ENCODE measurements around the gene FCER1G. TPM values are rescaled to one million over a fixed set of nuclear protein-coding genes. Genes with fewer than 3 reads are reported as not detected.

The FCER1G gene
- polyA plus RNA-seq, 1 donor, result 35.9 TPM

DNA sequence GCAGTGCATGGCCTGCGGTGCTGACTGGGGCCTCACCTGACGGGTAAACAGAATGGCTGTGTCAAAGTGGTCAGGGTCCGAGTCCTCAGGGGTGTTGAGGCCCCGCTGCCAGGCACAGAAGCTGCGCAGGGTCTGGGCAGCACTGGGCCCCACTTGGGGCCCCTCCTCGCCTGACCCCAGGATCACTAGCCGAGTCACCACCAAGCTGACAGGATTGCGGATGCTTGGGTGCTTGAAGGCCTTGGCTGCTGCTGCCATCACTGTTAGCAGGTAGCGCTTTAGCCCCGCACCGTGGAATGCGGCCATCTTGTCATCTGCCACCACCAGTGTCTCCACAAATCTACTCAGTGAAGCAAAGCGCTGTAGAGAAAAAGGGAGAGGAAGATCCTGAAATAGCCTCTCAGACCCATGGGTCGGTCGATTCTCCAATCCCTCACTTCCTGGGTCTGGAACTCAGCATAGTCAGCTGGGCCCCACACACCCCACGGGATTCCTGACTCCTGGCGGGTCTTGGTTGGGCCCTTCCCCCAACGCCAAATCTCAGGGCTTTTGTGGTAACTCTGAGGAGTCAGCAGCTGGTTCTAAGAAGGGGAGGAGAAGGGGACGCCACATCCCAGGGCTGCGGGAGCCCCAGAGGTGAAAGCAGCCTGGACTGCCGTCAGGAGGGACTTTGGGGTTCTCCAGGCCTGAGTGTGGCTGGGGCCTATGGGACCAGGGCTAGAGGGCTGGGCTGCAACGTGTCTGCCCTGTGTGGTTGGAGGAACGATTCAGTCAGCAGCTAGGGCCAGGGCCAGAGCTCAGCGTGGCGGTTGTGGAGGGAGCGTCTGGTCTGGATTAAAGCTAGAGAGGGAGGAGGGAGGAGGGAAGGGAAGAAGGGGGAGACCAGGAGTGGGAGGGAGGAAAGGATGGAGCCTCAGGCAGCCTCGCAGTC is 18.3 kb upstream of the FCER1G start:
- peaks cover 14% of the 10 kb centered on the region for H3K4me1 ChIP-seq (ENCODE audit: control insufficient read depth, insufficient read depth, low read length)
- H3K36me3 ChIP-seq (ENCODE audit: control insufficient read depth, insufficient read depth, low read length), result no peaks in the 10 kb centered on the region
- WGBS (ENCODE audit: insufficient coverage, low lambda C conversion rate), result no CpG with 5 or more reads among the region's 27 CpGs
- no peak for DNase-seq
- H3K9me3 ChIP-seq (ENCODE audit: control insufficient read depth, low read depth, low read length), result no peaks in the 10 kb centered on the region
- H3K4me3 ChIP-seq (ENCODE audit: low read length), result no peak overlapping the region
- H3K27me3 ChIP-seq (ENCODE audit: control insufficient read depth, insufficient read depth, low read length), result no peaks in the 10 kb centered on the region
- H3K27ac ChIP-seq (ENCODE audit: low read length), result peak overlapping the region; percentile 76

- 78% methylated on average over 1 of the region's 11 CpGs for WGBS (ENCODE audit: insufficient coverage, low lambda C conversion rate)
- DNase-seq, result no peak
- H3K36me3 ChIP-seq (ENCODE audit: control insufficient read depth, insufficient read depth, low read length), result no peaks in the 10 kb centered on the region
- H3K9me3 ChIP-seq (ENCODE audit: control insufficient read depth, low read depth, low read length), result no peaks in the 10 kb centered on the region
- peak overlapping the region; percentile 11 for H3K4me3 ChIP-seq (ENCODE audit: low read length)
- peak overlapping the region; percentile 76 for H3K27ac ChIP-seq (ENCODE audit: low read length)
- H3K4me1 ChIP-seq (ENCODE audit: control insufficient read depth, insufficient read depth, low read length), result peaks cover 15% of the 10 kb centered on the region
- no peaks in the 10 kb centered on the region for H3K27me3 ChIP-seq (ENCODE audit: control insufficient read depth, insufficient read depth, low read length)
Measured at GRCh38 chr1:161197560-161198193, 17.4 kb upstream of the FCER1G start.

- Histone ChIP-seq H3K4me3 (ENCODE audit: low read length) (peak overlapping the region; percentile 11), H3K36me3 (ENCODE audit: control insufficient read depth, insufficient read depth, low read length) (peaks cover under 1% of the 10 kb centered on the region)
- DNase-seq, result no peak
Measured at GRCh38 chr1:161198194-161198896, 16.8 kb upstream of the FCER1G start.

GRCh38 chr1:161198897-161199431 is 16.1 kb upstream of the FCER1G start, which contains the start of gene ADAMTS4:
Gene ADAMTS4, minus strand, starts transcription at chr1:161199054. Its CDS starts 427 bp downstream, at chr1:161198627.
- H3K27ac ChIP-seq (ENCODE audit: low read length), result peak within 1 kb of the TSS; percentile 92
- H3K9me3 ChIP-seq (ENCODE audit: control insufficient read depth, low read depth, low read length), result no peaks in the 10 kb centered on the region
- H3K27me3 ChIP-seq (ENCODE audit: control insufficient read depth, insufficient read depth, low read length), result no peaks in the 10 kb centered on the region
- peak in 1 of 2 donors; percentile 58 for DNase-seq
- H3K36me3 ChIP-seq (ENCODE audit: control insufficient read depth, insufficient read depth, low read length), result peaks cover 6% of the 10 kb centered on the region
- no CpG with 5 or more reads among the region's 11 CpGs for WGBS (ENCODE audit: insufficient coverage, low lambda C conversion rate)
- peak within 1 kb of the TSS; percentile 11 for H3K4me3 ChIP-seq (ENCODE audit: low read length)
- H3K4me1 ChIP-seq (ENCODE audit: control insufficient read depth, insufficient read depth, low read length), result peaks cover 19% of the 10 kb centered on the region

More at GRCh38 chr1:161198194-161198896, 16.8 kb upstream of the FCER1G start:
- H3K4me1 ChIP-seq (ENCODE audit: control insufficient read depth, insufficient read depth, low read length), result peaks cover 17% of the 10 kb centered on the region
- no peak overlapping the region for H3K27ac ChIP-seq (ENCODE audit: low read length)
- H3K9me3 ChIP-seq (ENCODE audit: control insufficient read depth, low read depth, low read length), result no peaks in the 10 kb centered on the region
- WGBS (ENCODE audit: insufficient coverage, low lambda C conversion rate), result no CpG with 5 or more reads among the region's 20 CpGs
- H3K27me3 ChIP-seq (ENCODE audit: control insufficient read depth, insufficient read depth, low read length), result no peaks in the 10 kb centered on the region

- Histone ChIP-seq H3K4me1 (ENCODE audit: control insufficient read depth, insufficient read depth, low read length) (peaks cover 19% of the 10 kb centered on the region), H3K36me3 (ENCODE audit: control insufficient read depth, insufficient read depth, low read length) (peaks cover 11% of the 10 kb centered on the region), H3K27me3 (ENCODE audit: control insufficient read depth, insufficient read depth, low read length) (no peaks in the 10 kb centered on the region), H3K27ac (ENCODE audit: low read length) (peak overlapping the region; percentile 92), H3K4me3 (ENCODE audit: low read length) (no peak overlapping the region), H3K9me3 (ENCODE audit: control insufficient read depth, low read depth, low read length) (no peaks in the 10 kb centered on the region)
- no peak for DNase-seq
- WGBS (ENCODE audit: insufficient coverage, low lambda C conversion rate), result 74% methylated on average over 3 of the region's 5 CpGs
Measured at GRCh38 chr1:161199506-161200139, 15.5 kb upstream of the FCER1G start.

DNA sequence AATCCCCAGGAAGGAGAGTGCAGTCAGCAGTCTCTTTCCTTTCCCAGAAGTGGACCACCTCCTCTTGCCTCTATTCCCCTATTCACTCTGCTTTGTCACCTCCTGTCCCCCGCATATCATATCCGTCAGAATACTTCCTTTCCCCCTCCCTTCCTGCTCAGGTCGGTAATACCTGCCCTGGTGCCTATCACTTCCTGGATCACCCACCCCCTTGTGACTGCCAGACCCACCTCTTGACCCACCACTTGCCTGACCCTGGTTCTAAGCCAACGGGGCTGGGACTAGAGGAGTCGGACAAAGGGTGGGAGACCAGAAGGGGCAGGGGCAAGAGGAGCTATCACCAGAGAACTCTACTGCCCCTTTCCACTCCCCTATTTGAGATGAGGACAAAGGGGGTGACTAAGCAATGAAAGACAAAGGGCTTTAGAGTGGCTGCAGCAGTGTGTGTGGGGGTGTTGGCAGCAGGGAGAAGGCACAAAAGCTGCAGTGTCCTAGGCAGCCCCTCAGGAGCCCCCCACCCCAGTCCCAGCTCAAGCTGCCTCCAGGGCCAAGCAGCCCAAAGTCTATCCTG is 14.6 kb upstream of the FCER1G start:
- Histone ChIP-seq H3K27ac (ENCODE audit: low read length) (peak overlapping the region; percentile 92), H3K36me3 (ENCODE audit: control insufficient read depth, insufficient read depth, low read length) (peaks cover 11% of the 10 kb centered on the region), H3K9me3 (ENCODE audit: control insufficient read depth, low read depth, low read length) (no peaks in the 10 kb centered on the region), H3K27me3 (ENCODE audit: control insufficient read depth, insufficient read depth, low read length) (no peaks in the 10 kb centered on the region), H3K4me1 (ENCODE audit: control insufficient read depth, insufficient read depth, low read length) (peaks cover 19% of the 10 kb centered on the region), H3K4me3 (ENCODE audit: low read length) (no peak overlapping the region)
- DNase-seq, result no peak
- WGBS (ENCODE audit: insufficient coverage, low lambda C conversion rate), result 100% methylated on average over 3 of the region's 5 CpGs

DNA sequence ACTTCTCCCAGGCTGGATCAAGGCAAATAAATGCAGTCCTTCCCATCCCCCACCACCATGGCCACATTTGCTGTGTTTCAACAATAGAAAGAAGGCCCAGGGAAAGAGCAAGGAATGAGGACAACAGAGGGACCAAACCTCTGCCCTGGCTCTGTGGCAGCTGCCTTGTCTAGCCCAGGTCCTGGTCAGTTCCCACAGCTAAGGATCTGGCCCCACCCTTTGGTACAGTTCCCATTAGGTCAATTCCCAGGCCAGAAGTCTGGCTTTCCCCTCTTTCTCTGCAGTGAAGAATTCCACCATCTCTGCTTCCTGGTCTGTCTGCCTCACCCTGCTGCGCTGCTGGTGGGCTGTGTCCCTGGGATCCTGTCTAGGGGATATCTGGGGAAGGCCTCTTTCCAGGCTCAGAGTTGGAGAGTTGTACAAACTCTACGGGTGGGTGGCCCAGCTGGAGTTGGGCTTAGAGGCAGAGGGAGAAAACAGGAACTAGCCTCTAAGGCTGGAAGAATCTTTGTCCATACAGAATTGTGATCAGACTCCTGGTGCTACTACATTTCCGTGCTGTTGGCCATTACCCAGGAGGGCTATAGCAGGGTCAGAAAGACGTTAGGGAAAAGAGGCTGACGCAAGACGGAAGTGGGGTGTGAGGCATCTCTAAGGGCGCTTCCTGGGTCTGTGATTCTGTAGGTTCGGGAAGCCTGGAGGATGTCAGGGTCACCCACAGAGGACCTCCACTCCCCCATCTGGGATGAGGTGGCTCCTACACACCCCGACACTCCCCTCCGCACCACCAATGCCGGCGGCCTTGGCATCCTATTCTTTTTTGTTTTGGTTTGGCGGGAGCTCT is 13.9 kb upstream of the FCER1G start:
- H3K4me3 ChIP-seq (ENCODE audit: low read length), result peak overlapping the region; percentile 74
- peaks cover 15% of the 10 kb centered on the region for H3K36me3 ChIP-seq (ENCODE audit: control insufficient read depth, insufficient read depth, low read length)
- H3K27me3 ChIP-seq (ENCODE audit: control insufficient read depth, insufficient read depth, low read length), result no peaks in the 10 kb centered on the region
- H3K27ac ChIP-seq (ENCODE audit: low read length), result peak overlapping the region; percentile 92
- H3K4me1 ChIP-seq (ENCODE audit: control insufficient read depth, insufficient read depth, low read length), result peaks cover 19% of the 10 kb centered on the region
- no peak for DNase-seq
- no CpG with 5 or more reads among the region's 13 CpGs for WGBS (ENCODE audit: insufficient coverage, low lambda C conversion rate)
- no peaks in the 10 kb centered on the region for H3K9me3 ChIP-seq (ENCODE audit: control insufficient read depth, low read depth, low read length)

DNA sequence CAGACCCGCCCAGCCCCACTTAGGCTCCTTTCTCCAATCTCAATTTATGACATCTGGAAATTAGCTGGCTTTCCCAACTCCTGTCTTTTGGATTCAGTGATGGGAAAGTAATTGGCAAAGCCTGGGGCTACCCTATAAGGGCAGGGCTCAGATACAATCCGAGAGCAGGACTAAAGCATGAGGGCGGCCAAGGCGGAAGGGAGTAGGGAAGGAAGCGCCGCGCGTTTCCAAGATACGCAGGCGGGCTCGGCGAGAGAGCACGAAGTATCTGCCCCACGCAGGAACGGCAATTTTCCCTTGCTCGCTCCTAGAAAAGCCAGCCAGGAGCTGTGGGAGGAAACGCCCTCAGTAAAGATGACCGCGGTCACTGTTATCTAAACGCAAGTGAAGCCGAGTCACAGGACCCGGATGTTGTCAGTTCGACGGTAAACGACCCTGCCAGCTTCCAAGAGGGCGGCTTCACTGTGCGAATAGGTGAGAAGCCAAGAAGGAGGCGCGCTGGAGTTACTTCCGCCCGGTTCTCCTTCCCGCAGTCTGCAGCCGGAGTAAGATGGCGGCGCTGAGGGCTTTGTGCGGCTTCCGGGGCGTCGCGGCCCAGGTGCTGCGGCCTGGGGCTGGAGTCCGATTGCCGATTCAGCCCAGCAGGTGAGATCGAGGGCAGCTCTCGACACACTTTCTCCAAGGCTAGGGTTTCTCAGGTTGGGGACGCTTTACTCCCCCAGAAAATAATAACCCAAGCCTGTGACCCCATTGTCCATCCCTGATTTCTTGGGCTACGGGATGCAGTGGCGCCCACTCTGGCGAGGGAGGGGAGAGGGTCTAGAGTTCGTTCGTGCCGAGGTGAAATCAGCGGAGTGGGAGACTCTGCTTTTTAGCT is 13.0 kb upstream of the FCER1G start, which contains the start of gene NDUFS2:
NDUFS2 (plus strand) TSS at position 532 of the 877 bp plus-strand sequence; CDS start at position 551, 19 bp downstream.
- WGBS (ENCODE audit: insufficient coverage, low lambda C conversion rate), result no CpG with 5 or more reads among the region's 53 CpGs
- DNase-seq, result peak; percentile 99
- Histone ChIP-seq H3K27ac (ENCODE audit: low read length) (peak within 1 kb of the TSS; percentile 92), H3K27me3 (ENCODE audit: control insufficient read depth, insufficient read depth, low read length) (no peaks in the 10 kb centered on the region), H3K4me1 (ENCODE audit: control insufficient read depth, insufficient read depth, low read length) (peaks cover 19% of the 10 kb centered on the region), H3K9me3 (ENCODE audit: control insufficient read depth, low read depth, low read length) (no peaks in the 10 kb centered on the region), H3K36me3 (ENCODE audit: control insufficient read depth, insufficient read depth, low read length) (peaks cover 24% of the 10 kb centered on the region), H3K4me3 (ENCODE audit: low read length) (peak within 1 kb of the TSS; percentile 74)
